ENCODE measurements around the gene DNER.
"Not testable (repeated sequence)": the region's sequence is repeated elsewhere in the genome, so short reads cannot be mapped to it uniquely, and the experiment has no call there.

Gene DNER

DNA sequence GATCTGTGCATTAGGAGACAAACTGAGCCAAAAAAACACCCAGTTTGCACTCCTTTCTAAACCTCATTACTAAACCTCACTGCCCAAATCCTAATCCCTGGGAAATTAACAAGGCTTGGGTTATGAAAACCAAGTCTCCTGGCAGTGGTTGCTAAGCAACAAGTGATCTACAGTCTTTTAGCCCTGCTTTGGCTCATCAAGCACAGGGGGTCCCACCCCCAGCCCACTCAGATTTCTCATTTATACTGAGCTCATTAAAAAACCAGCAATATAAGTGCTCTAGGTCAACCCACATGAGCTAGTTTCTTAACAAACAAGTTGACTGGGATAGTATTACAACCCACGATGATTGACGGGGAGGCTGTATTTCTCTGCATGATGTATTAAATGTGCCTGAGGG lies 18.4 kb downstream of the DNER start:
- no peaks in the 10 kb centered on the region for H3K79me2 ChIP-seq (ENCODE audit: insufficient read depth, low read length)
- H3K4me3 ChIP-seq (ENCODE audit: low read length, poor library complexity, severe bottlenecking), result no peak overlapping the region
- no peaks in the 10 kb centered on the region for H3K36me3 ChIP-seq (ENCODE audit: insufficient read depth, low read length)
- H3F3A ChIP-seq (ENCODE audit: low read depth), result no peaks in the 10 kb centered on the region
- no peaks in the 10 kb centered on the region for H3K4me1 ChIP-seq (ENCODE audit: insufficient read depth, low read length, poor library complexity, severe bottlenecking)
- H3K9me2 ChIP-seq (replicated peaks; ENCODE audit: low read depth, low read length), result no peaks in the 10 kb centered on the region
- TF ChIP-seq EZH2phosphoT487 (IDR thresholded peaks at IDR 0.05; ENCODE audit: borderline replicate concordance), result no peak
- TF ChIP-seq, protein P1, sequence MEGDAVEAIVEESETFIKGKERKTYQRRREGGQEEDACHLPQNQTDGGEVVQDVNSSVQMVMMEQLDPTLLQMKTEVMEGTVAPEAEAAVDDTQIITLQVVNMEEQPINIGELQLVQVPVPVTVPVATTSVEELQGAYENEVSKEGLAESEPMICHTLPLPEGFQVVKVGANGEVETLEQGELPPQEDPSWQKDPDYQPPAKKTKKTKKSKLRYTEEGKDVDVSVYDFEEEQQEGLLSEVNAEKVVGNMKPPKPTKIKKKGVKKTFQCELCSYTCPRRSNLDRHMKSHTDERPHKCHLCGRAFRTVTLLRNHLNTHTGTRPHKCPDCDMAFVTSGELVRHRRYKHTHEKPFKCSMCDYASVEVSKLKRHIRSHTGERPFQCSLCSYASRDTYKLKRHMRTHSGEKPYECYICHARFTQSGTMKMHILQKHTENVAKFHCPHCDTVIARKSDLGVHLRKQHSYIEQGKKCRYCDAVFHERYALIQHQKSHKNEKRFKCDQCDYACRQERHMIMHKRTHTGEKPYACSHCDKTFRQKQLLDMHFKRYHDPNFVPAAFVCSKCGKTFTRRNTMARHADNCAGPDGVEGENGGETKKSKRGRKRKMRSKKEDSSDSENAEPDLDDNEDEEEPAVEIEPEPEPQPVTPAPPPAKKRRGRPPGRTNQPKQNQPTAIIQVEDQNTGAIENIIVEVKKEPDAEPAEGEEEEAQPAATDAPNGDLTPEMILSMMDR (conservative IDR thresholded peaks at IDR 0.05; ENCODE audit: low read length), result no peak
- H3K9me3 ChIP-seq (ENCODE audit: insufficient read depth, low read depth, low read length), result no peaks in the 10 kb centered on the region
- H2AFZ ChIP-seq (ENCODE audit: low read length), result no peak overlapping the region
- no peaks in the 10 kb centered on the region for H4K20me1 ChIP-seq (ENCODE audit: insufficient read depth, low read length, poor library complexity, severe bottlenecking)
- H3K9ac ChIP-seq (ENCODE audit: low read depth, low read length, poor library complexity, severe bottlenecking), result no peak overlapping the region
- H3K27me3 ChIP-seq (ENCODE audit: insufficient read depth, low read length, poor library complexity, severe bottlenecking), result no peaks in the 10 kb centered on the region
- H3K4me2 ChIP-seq (ENCODE audit: low read depth, low read length, poor library complexity, severe bottlenecking), result no peak overlapping the region

DNA sequence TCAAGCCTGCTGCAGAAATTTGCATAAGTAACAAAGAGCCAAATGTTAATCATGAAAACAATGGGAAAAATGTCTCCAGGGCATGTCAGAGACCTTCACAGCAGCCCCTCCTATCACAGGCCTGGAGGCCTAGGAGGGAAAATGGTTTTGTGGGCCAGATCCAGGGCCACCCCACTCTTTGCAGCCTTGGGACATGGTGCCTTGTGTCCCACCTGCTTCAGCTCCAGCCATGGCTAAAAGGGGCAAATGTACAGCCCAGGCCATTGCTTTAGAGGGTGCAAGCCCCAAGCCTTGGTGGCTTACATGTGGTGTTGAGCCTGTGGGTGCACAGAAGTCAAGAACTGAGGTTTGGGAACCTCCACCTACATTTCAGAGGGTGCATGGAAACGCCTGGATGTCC lies 20.5 kb downstream of the DNER start:
- not testable (repeated sequence) for H3K4me3 ChIP-seq (ENCODE audit: low read length, poor library complexity, severe bottlenecking); H3K36me3 ChIP-seq (ENCODE audit: insufficient read depth, low read length); H3K9me3 ChIP-seq (ENCODE audit: insufficient read depth, low read depth, low read length); H3K27me3 ChIP-seq (ENCODE audit: insufficient read depth, low read length, poor library complexity, severe bottlenecking); H3K9me2 ChIP-seq (replicated peaks; ENCODE audit: low read depth, low read length); H2AFZ ChIP-seq (ENCODE audit: low read length); H3K4me1 ChIP-seq (ENCODE audit: insufficient read depth, low read length, poor library complexity, severe bottlenecking); H3K9ac ChIP-seq (ENCODE audit: low read depth, low read length, poor library complexity, severe bottlenecking); H3K4me2 ChIP-seq (ENCODE audit: low read depth, low read length, poor library complexity, severe bottlenecking); H4K20me1 ChIP-seq (ENCODE audit: insufficient read depth, low read length, poor library complexity, severe bottlenecking); H3F3A ChIP-seq (ENCODE audit: low read depth); H3K79me2 ChIP-seq (ENCODE audit: insufficient read depth, low read length)

DNA sequence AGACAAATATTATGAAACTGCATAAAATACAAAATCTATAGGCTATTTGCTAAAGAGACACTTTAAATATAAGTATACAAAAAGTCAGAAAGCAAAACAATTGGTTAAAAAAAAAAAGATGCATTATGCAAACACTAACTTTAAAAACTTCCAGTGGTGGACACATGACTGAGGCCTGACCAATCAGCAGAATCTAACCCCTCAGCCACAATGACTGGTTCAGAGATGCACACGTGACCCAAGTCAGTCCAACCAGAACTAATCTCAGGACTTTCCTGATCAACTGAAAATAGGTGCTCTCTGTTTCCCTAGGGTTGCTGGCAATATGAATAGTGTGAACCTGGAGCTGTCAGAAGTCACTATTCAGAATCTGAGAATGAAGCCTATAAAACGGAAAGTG lies 22.7 kb downstream of the DNER start:
- Histone ChIP-seq H2AFZ (ENCODE audit: low read length) (no peak overlapping the region), H3K4me1 (ENCODE audit: insufficient read depth, low read length, poor library complexity, severe bottlenecking) (no peaks in the 10 kb centered on the region), H3K9me3 (ENCODE audit: insufficient read depth, low read depth, low read length) (no peaks in the 10 kb centered on the region), H3K4me2 (ENCODE audit: low read depth, low read length, poor library complexity, severe bottlenecking) (no peak overlapping the region), H3F3A (ENCODE audit: low read depth) (no peaks in the 10 kb centered on the region), H3K9ac (ENCODE audit: low read depth, low read length, poor library complexity, severe bottlenecking) (no peak overlapping the region), H3K9me2 (replicated peaks; ENCODE audit: low read depth, low read length) (no peaks in the 10 kb centered on the region), H3K27me3 (ENCODE audit: insufficient read depth, low read length, poor library complexity, severe bottlenecking) (no peaks in the 10 kb centered on the region), H3K36me3 (ENCODE audit: insufficient read depth, low read length) (no peaks in the 10 kb centered on the region), H3K79me2 (ENCODE audit: insufficient read depth, low read length) (no peaks in the 10 kb centered on the region), H3K4me3 (ENCODE audit: low read length, poor library complexity, severe bottlenecking) (no peak overlapping the region), H4K20me1 (ENCODE audit: insufficient read depth, low read length, poor library complexity, severe bottlenecking) (no peaks in the 10 kb centered on the region)
- no peak for TF ChIP-seq EZH2phosphoT487 (IDR thresholded peaks at IDR 0.05; ENCODE audit: borderline replicate concordance)
- TF ChIP-seq, protein P1 (conservative IDR thresholded peaks at IDR 0.05; ENCODE audit: low read length), result no peak

DNA sequence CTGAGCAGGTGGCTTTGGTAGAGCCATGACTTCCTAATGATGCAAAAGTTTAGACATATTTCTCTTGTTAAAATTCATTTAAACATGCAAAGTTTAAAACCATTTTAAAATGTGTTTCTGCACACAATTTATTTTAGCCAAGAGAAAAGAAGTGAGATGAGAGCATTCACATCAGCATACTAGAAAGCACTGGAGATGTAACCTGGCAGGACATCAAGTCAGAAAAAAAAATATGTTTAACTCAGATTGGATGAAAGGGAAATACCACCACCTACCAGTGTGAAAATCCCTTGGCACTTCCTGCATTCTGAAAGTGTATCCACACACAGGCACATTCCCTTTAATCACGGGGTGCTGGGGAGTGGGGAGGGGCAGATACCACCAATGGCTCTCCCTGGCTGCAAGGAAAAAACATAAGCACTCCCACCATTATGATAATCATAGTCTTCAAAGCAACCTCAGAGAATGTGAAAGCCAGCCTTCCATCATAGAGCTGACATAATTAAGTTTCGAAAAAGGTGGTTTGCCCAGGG lies 25.0 kb downstream of the DNER start:
- Histone ChIP-seq H3K9me3 (ENCODE audit: insufficient read depth, low read depth, low read length) (no peaks in the 10 kb centered on the region), H2AFZ (ENCODE audit: low read length) (no peak overlapping the region), H3K9me2 (replicated peaks; ENCODE audit: low read depth, low read length) (no peaks in the 10 kb centered on the region), H3K36me3 (ENCODE audit: insufficient read depth, low read length) (no peaks in the 10 kb centered on the region), H3K27me3 (ENCODE audit: insufficient read depth, low read length, poor library complexity, severe bottlenecking) (no peaks in the 10 kb centered on the region), H3K4me1 (ENCODE audit: insufficient read depth, low read length, poor library complexity, severe bottlenecking) (no peaks in the 10 kb centered on the region), H3K9ac (ENCODE audit: low read depth, low read length, poor library complexity, severe bottlenecking) (no peak overlapping the region), H3K4me3 (ENCODE audit: low read length, poor library complexity, severe bottlenecking) (no peak overlapping the region), H4K20me1 (ENCODE audit: insufficient read depth, low read length, poor library complexity, severe bottlenecking) (no peaks in the 10 kb centered on the region), H3K79me2 (ENCODE audit: insufficient read depth, low read length) (no peaks in the 10 kb centered on the region), H3F3A (ENCODE audit: low read depth) (no peaks in the 10 kb centered on the region), H3K4me2 (ENCODE audit: low read depth, low read length, poor library complexity, severe bottlenecking) (no peak overlapping the region)
- TF ChIP-seq, protein P1 (conservative IDR thresholded peaks at IDR 0.05; ENCODE audit: low read length), result no peak
- TF ChIP-seq EZH2phosphoT487 (IDR thresholded peaks at IDR 0.05; ENCODE audit: borderline replicate concordance), result no peak

Data from Loucy (cell line).